DMS153 (cell line): ENCODE data around the gene SDHAF1.
"Not testable (repeated sequence)": the region's sequence is repeated elsewhere in the genome, so short reads cannot be mapped to it uniquely, and the experiment has no call there.

Experiments
- DNase-seq: peaks from one replicate; lab custom pipeline; 2025; lab: John Stamatoyannopoulos, UW

The SDHAF1 gene

GRCh38 chr19:36019061-36019670 is 24.2 kb downstream of the SDHAF1 start:
- DNase-seq: no peak

GRCh38 chr19:36023432-36023831 is 28.4 kb downstream of the SDHAF1 start:
- no peak for DNase-seq

- DNase-seq: no peak
Observed at GRCh38 chr19:36025541-36025940, 30.6 kb downstream of the SDHAF1 start.

DNA sequence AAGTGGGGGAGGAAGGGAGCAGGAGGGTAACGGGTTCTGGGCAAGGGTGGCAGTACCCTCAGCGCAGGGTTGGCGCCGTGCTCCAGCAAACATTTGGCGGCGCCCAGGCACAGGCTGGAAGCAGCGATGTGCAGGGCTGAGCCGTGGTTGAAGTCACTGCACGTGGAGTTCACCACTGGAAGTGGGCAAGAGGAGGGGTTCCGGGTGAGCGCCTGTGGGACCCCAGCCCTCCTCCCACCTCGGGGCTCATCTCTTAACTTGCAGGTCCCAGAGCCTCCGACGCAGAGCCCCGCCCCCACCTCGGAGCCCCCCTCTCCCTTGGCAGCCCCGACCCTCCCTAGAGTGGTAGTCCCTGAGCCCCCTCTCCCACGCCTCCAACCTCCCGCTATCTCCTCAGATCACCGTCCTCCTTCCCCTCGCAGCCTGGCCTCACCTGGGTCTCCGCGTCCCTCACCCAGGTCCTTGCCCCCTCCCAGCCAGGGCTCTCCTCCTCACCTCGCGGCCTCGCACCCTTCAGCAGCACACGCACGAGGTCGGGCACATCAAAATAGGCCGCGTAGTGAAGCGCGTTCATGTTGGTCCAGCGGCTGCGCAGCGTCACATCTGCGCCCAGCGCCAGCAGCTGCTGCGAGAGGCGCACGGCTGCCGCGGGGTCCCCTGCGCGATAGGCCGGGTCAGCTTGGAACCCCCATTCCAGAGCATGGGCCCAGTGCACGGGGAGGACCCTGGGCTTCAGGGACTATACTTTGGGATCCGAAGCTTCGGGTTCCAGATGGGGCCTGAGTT is 31.3 kb downstream of the SDHAF1 start:
- no peak for DNase-seq

DNA sequence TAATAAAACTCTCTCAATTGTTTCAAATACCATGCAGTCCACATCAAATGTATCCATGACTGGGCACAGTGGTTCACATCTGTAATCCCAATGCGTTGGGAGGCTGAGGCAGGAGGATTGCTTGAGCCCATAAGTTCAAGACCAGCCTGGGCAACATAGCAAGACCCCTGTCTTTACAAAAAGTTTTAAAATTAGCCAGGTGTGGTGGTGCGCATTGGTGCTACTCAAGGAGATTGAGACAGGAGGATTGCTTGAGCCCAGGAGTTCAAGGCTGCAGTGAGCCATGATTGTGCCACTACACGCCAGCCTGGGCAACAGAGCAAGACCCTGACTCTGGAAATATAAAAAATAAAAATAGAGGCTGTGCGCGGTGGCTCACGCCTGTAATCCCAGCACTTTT is 32.7 kb downstream of the SDHAF1 start:
- DNase-seq: no peak

- DNase-seq: no peak
Observed at GRCh38 chr19:36028313-36029041, 33.5 kb downstream of the SDHAF1 start.

- DNase-seq: no peak
Observed at GRCh38 chr19:36030264-36031148, 35.5 kb downstream of the SDHAF1 start.

DNA sequence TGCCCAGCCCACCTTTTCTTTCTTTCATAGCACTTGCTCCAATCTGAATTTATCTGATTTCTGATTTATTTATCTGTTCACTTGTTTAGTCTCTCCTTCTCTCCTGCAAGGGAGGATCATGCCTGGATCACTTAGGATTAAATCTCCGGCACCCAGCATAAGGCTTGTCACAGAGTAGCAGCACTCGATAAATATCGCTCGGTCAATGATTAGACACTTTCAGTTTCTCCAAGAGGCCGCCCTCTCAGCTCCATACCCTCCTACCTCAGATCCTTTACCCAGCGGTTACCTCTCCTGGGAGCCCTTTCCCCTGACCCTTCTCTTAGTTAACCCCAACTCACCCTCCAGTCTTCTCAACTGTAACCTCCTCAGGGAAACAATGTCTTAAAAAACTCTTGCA is 36.3 kb downstream of the SDHAF1 start:
- no peak for DNase-seq

- peak; percentile 37 for DNase-seq
Observed at GRCh38 chr19:36032251-36033104, 37.5 kb downstream of the SDHAF1 start, which contains the start of gene CLIP3. Gene CLIP3, minus strand, starts transcription at chr19:36032873. Its CDS starts 516 bp downstream, at chr19:36032357.

DNA sequence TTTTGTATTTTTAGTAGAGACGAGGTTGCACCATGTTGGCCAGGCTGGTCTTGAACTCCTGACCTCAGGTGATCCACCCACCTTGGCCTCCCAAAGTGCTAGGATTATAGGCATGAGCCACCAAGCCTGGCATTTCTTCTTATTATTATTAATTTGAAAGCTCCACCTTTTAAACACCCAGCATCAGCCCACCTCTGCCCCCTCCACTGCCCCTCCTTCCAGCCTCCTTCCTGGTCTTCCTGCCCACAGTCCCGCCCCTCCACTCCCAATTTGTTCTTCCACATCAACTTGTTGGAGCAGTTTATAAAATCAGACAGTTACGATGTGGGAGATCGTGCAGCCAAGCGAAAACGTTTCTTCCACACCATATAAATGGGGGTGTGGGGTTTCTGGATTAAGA is 45.5 kb downstream of the SDHAF1 start:
- DNase-seq: no peak

- DNase-seq: not testable (repeated sequence)
Observed at GRCh38 chr19:36041092-36041491, 46.1 kb downstream of the SDHAF1 start.

DNA sequence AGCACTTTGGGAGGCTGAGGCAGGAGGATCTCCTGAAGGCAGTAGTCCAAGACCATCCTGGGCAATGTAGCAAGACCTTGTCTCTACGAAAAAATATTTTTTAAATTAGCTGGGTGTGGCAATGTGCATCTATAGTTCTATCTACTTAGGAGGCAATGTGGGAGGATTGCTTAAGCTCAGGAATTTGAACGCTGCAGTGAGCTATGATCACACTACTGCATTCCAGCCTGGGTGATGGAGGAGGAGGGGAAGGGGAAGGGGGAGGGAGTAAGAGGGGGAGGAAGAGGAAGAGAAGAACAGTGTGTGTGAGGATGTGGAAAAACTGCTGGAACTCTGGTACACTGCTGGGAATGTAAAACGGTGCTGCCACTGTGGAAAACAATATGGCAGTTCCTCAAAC is 46.8 kb downstream of the SDHAF1 start:
- no peak for DNase-seq

GRCh38 chr19:36043952-36044351 is 49.0 kb downstream of the SDHAF1 start:
- DNase-seq: no peak
